Stomach (tissue), 4 donors: ENCODE measurements around the gene TBC1D9B.

Source experiments
- POLR2A ChIP-seq, 4 donors: fragments of 450-650 bp; IDR thresholded peaks; one replicate each; pipeline ENCODE4 v1.6.1; 2016; ENCODE audit warnings: antibody characterized with exemption in 4 of 4, control low read depth in 2 of 4, mild to moderate bottlenecking in 1 of 4, moderate library complexity in 1 of 4
- TF ChIP-seq, protein P1 (sequence below), 7 experiments: fragments of 450-650 bp in 4 of 7; fragments of 200-600 bp in 3 of 7; sonication (generic) in 3 of 7; IDR thresholded peaks; one replicate each; pipeline ENCODE4 v1.5.1; 2016 to 2019; ENCODE audit warnings: antibody characterized with exemption in 7 of 7, control low read depth in 2 of 7, mild to moderate bottlenecking in 1 of 7

- TF ChIP-seq, protein P1, sequence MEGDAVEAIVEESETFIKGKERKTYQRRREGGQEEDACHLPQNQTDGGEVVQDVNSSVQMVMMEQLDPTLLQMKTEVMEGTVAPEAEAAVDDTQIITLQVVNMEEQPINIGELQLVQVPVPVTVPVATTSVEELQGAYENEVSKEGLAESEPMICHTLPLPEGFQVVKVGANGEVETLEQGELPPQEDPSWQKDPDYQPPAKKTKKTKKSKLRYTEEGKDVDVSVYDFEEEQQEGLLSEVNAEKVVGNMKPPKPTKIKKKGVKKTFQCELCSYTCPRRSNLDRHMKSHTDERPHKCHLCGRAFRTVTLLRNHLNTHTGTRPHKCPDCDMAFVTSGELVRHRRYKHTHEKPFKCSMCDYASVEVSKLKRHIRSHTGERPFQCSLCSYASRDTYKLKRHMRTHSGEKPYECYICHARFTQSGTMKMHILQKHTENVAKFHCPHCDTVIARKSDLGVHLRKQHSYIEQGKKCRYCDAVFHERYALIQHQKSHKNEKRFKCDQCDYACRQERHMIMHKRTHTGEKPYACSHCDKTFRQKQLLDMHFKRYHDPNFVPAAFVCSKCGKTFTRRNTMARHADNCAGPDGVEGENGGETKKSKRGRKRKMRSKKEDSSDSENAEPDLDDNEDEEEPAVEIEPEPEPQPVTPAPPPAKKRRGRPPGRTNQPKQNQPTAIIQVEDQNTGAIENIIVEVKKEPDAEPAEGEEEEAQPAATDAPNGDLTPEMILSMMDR (IDR thresholded peaks at IDR 0.05) = no peak
- no peak for TF ChIP-seq POLR2A (IDR thresholded peaks at IDR 0.05)
Observed at GRCh38 chr5:179906294-179906794, 1.4 kb downstream of the TBC1D9B start.
